AG04450 (cell line): ENCODE data around the gene DPP10. TPM values are rescaled to one million over a fixed set of nuclear protein-coding genes. Genes with fewer than 3 reads are reported as not detected.

Experiments used
- CTCF ChIA-PET: fragments of 300-600, 350-600 bp; formaldehyde crosslinking; extraction: SDS; loops from one replicate; lab custom pipeline; 2022; ENCODE audit warnings: antibody characterized with exemption, inconsistent platforms; lab: Charles Lee
- POLR2A ChIA-PET: fragments of 350-600 bp; formaldehyde crosslinking; extraction: SDS; loops from one replicate; lab custom pipeline; 2021; ENCODE audit warnings: antibody characterized with exemption, inconsistent platforms; lab: Yijun Ruan, JAX
- DNase-seq: peaks from one replicate; pipeline ENCODE4 v3.0.0-alpha.2; 2011; ENCODE audit warnings: low read depth, low spot score
- H3K27ac ChIP-seq: one replicate; pipeline ENCODE4 v1.5.1; 2012; ENCODE audit warnings: low read depth, low read length, control low read depth
- H3K27me3 ChIP-seq: one replicate; pipeline ENCODE4 v1.6.0; 2012; ENCODE audit warnings: low read length; ENCODE audit not compliant: control insufficient read depth, insufficient read depth
- H3K4me3 ChIP-seq: 2 replicates; pipeline ENCODE4 v1.5.1; 2011; ENCODE audit warnings: mild to moderate bottlenecking, low read depth, low read length, control low read depth
- H3K9me3 ChIP-seq: 2 replicates; pipeline ENCODE4 v1.5.1; 2012; ENCODE audit warnings: low read length; ENCODE audit not compliant: control insufficient read depth, insufficient read depth
- polyA plus RNA-seq: library from polyadenylated mRNA; depleted of rRNA; stranded (reverse); fragments of >200 nt; gene quantifications from 2 replicates; pipeline ENCODE4 v1.2.3, GENCODE V29; 2011
- TF ChIP-seq, protein P1 (sequence below): IDR thresholded peaks from 2 replicates; pipeline ENCODE4 v1.5.1; 2011; ENCODE audit warnings: low read depth, low read length, control low read depth, inconsistent platforms

The DPP10 gene
- polyA plus RNA-seq, 1 experiment, result not detected

- TF ChIP-seq, protein P1, sequence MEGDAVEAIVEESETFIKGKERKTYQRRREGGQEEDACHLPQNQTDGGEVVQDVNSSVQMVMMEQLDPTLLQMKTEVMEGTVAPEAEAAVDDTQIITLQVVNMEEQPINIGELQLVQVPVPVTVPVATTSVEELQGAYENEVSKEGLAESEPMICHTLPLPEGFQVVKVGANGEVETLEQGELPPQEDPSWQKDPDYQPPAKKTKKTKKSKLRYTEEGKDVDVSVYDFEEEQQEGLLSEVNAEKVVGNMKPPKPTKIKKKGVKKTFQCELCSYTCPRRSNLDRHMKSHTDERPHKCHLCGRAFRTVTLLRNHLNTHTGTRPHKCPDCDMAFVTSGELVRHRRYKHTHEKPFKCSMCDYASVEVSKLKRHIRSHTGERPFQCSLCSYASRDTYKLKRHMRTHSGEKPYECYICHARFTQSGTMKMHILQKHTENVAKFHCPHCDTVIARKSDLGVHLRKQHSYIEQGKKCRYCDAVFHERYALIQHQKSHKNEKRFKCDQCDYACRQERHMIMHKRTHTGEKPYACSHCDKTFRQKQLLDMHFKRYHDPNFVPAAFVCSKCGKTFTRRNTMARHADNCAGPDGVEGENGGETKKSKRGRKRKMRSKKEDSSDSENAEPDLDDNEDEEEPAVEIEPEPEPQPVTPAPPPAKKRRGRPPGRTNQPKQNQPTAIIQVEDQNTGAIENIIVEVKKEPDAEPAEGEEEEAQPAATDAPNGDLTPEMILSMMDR, result no peak
- H3K27ac ChIP-seq, result no peak overlapping the region
- ChIA-PET POLR2A (no interaction called here), CTCF (no interaction called here)
- H3K4me3 ChIP-seq, result no peak overlapping the region
- no peaks in the 10 kb centered on the region for H3K27me3 ChIP-seq
- no peak for DNase-seq
- H3K9me3 ChIP-seq, result peaks cover 10% of the 10 kb centered on the region; the same call in 1 of the 2 replicates
These were observed 310.7 kb downstream of the DPP10 start for GRCh38 chr2:114753145-114753544.

DNA sequence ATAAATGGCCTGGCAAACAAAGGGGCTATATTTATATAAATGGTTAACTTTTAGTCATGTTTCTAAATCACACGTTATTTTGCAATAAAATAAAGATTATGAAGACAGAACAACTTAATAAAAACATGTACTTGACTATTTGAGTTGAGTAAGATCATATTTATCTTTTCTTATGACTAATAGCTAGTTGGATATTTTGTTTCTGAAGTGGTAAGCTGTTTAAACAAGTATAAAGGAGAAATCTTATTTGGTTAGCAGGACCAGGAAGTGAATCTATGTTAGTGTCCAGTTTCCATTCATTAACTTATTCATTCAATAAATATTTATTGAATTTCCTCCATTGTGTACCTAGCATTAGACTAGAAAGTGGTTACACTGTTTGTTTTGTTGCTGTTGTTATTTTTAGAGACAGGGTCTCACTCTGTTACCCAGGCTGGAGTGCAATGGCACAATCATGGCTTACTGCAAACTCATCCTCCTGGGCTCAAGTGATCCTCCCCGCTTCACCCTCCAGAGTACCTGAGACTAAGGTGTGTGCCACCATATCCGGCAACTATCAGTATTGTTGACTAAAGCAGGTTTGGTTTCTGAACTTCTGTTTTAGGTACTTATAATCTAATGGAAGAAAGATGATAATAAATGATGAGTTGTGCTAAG lies 312.6 kb downstream of the DPP10 start:
- Histone ChIP-seq H3K27ac (no peak overlapping the region), H3K4me3 (no peak overlapping the region), H3K9me3 (peaks cover 13% of the 10 kb centered on the region; the same call in 1 of the 2 replicates), H3K27me3 (no peaks in the 10 kb centered on the region)
- ChIA-PET CTCF (no interaction called here), POLR2A (no interaction called here)
- TF ChIP-seq, protein P1, result no peak
- DNase-seq, result no peak

- DNase-seq, result no peak
- TF ChIP-seq, protein P1, result no peak
- Histone ChIP-seq H3K27ac (no peak overlapping the region), H3K27me3 (no peaks in the 10 kb centered on the region), H3K4me3 (no peak overlapping the region), H3K9me3 (peaks cover 4% of the 10 kb centered on the region; the same call in 1 of the 2 replicates)
- POLR2A ChIA-PET, result no interaction called here
- CTCF ChIA-PET, result no interaction called here
These were observed 319.9 kb downstream of the DPP10 start for GRCh38 chr2:114762376-114762775.

- ChIA-PET POLR2A (no interaction called here), CTCF (no interaction called here)
- TF ChIP-seq, protein P1, result no peak
These were observed 320.5 kb downstream of the DPP10 start for GRCh38 chr2:114762986-114763385.

GRCh38 chr2:114769110-114769509 lies 326.7 kb downstream of the DPP10 start:
- TF ChIP-seq, protein P1, result no peak
- Histone ChIP-seq H3K27ac (no peak overlapping the region), H3K9me3 (peaks cover 11% of the 10 kb centered on the region; the same call in 1 of the 2 replicates), H3K27me3 (no peaks in the 10 kb centered on the region), H3K4me3 (no peak overlapping the region)
- ChIA-PET CTCF (no interaction called here), POLR2A (no interaction called here)
- DNase-seq, result no peak

More at GRCh38 chr2:114762986-114763385, 320.5 kb downstream of the DPP10 start:
- H3K4me3 ChIP-seq, result no peak overlapping the region
- no peak overlapping the region for H3K27ac ChIP-seq
- H3K27me3 ChIP-seq, result no peaks in the 10 kb centered on the region
- DNase-seq, result no peak
- H3K9me3 ChIP-seq, result peaks cover 8% of the 10 kb centered on the region; the same call in 1 of the 2 replicates
